Fibroblast of the aortic adventitia (primary cell): ENCODE results near the gene ZNF300. TPM values are rescaled to one million over a fixed set of nuclear protein-coding genes. Genes with fewer than 3 reads are reported as not detected.

Experiments
- DNase-seq: peaks from one replicate; pipeline ENCODE4 v3.0.0-alpha.2; 2010; ENCODE audit warnings: low read depth
- H3K4me3 ChIP-seq: 2 replicates; pipeline ENCODE4 v1.5.1; 2011; ENCODE audit warnings: low read depth, mild to moderate bottlenecking, control low read depth, low read length, moderate library complexity
- CTCF ChIP-seq: IDR thresholded peaks from 2 replicates; pipeline ENCODE4 v1.5.1; 2011; ENCODE audit warnings: mild to moderate bottlenecking, low read length, control low read depth, inconsistent platforms; ENCODE audit not compliant: insufficient read depth
- total RNA-seq: library from RNA; depleted of rRNA; stranded (reverse); fragments of >200 nt; gene quantifications from 2 replicates; pipeline ENCODE4 v1.2.3, GENCODE V29; 2012; ENCODE audit warnings: low replicate concordance

The ZNF300 gene
- 7.5 and 8.1 TPM in 2 replicates for total RNA-seq

- peak within 1 kb of the TSS; percentile 75 for H3K4me3 ChIP-seq
- DNase-seq = peak; percentile 95
- TF ChIP-seq CTCF = no peak
Observed at GRCh38 chr5:150904479-150905311, at the start of gene ZNF300. Gene ZNF300, minus strand, starts transcription at chr5:150904980. Its CDS starts 1,825 bp downstream, at chr5:150903155.

- no peak for TF ChIP-seq CTCF
- DNase-seq = no peak
- H3K4me3 ChIP-seq = no peak overlapping the region
Observed at GRCh38 chr5:150948539-150948938, 43.8 kb upstream of the ZNF300 start.

- peak; percentile 89 for DNase-seq
- peak overlapping the region; percentile 69 for H3K4me3 ChIP-seq
- TF ChIP-seq CTCF = no peak
Observed at GRCh38 chr5:150946351-150946905, 41.6 kb upstream of the ZNF300 start.

DNA sequence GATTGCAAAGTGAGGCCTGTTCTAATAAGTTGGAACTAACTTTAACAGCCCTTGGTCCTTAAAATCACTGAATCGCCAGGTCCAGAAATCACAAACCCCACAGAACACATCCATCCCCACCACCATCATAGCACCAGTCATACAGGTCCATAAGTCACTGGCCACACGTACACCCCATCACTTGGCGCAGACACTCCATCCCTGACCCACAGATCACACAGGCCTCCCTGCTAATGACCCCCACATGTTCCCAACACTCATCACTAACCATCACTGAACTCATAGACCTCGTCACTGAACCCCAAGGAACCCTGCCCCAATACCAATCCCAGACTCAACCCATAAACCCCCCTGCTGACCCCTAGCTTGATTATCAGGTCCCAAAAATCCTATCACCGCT lies 41.2 kb upstream of the ZNF300 start:
- H3K4me3 ChIP-seq = peak overlapping the region; percentile 69
- peak; percentile 14 for DNase-seq
- TF ChIP-seq CTCF = no peak

DNA sequence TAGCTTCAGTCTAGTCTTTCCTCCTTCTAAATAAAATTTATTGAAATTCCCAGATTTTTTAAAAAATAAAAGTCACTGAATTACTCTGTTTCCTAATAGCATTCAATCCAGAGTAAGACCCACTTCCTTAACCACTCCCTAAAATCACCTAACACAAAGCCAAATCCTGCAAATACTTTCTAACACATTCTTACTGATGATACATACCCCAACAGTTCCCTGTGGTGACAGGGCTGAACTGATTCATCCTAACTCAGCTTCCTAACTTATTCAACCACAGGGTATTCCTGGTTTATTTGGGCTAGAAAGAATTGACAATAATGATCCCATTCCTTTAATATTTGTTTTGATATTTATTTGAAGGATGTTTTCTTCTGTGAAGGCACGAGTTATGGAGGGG lies 40.7 kb upstream of the ZNF300 start:
- no peak for TF ChIP-seq CTCF
- DNase-seq = peak; percentile 12
- no peak overlapping the region for H3K4me3 ChIP-seq

DNA sequence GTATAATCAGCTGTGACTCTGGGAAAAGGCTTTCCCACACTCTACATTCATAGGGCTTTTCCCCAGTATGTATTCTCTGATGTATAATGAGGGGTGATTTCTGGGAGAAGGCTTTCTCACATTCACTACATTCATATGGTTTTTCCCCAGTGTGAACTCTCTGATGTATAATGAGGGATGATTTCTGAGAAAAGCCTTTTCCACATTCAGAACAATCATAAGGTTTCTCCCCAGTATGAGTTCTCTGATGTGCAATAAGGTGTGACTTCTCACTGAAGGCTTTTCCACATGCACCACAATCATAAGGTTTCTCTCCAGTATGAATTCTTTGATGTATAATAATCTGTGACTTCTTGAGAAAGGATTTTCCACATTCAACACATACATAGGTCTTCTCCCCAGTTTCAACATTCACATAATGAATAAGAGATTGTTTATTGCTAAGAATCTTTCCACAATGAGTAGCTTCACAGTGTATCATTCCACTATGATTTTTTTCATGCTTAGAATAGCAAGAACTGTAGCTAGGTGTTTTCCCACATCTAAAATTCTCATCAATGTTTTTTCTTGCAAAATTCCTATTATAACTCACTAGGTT lies 26.7 kb upstream of the ZNF300 start:
- no peak for TF ChIP-seq CTCF
- H3K4me3 ChIP-seq = no peak overlapping the region
- DNase-seq = no peak
